DMS 273 (cell line): ENCODE measurements around the gene ANKRD35.
"Not testable (repeated sequence)": the region's sequence is repeated elsewhere in the genome, so short reads cannot be mapped to it uniquely, and the experiment has no call there.

Experiments
- DNase-seq: peaks from one replicate; lab custom pipeline; 2025; ENCODE audit not compliant: unreplicated experiment; lab: John Stamatoyannopoulos, UW

ANKRD35 gene, protein sequence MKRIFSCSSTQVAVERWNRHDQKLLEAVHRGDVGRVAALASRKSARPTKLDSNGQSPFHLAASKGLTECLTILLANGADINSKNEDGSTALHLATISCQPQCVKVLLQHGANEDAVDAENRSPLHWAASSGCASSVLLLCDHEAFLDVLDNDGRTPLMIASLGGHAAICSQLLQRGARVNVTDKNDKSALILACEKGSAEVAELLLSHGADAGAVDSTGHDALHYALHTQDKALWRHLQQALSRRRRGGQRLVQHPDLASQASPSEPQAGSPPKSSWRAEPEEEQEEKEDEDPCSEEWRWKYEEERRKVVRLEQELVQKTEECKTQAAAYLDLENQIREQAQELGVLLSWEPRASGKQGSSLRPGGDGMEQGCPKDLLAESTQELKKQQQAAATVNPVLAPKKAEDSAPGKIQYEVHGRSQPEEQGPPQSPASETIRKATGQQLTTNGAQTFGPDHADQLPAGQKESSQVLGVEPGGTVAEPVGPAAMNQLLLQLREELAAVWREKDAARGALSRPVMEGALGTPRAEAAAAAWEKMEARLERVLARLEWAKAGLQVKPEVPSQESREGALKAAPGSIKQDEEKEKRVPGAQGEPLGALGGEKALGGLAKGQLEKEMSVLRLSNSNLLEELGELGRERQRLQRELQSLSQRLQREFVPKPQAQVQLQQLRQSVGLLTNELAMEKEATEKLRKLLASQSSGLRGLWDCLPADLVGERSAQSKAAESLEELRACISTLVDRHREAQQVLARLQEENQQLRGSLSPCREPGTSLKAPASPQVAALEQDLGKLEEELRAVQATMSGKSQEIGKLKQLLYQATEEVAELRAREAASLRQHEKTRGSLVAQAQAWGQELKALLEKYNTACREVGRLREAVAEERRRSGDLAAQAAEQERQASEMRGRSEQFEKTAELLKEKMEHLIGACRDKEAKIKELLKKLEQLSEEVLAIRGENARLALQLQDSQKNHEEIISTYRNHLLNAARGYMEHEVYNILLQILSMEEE

DNA sequence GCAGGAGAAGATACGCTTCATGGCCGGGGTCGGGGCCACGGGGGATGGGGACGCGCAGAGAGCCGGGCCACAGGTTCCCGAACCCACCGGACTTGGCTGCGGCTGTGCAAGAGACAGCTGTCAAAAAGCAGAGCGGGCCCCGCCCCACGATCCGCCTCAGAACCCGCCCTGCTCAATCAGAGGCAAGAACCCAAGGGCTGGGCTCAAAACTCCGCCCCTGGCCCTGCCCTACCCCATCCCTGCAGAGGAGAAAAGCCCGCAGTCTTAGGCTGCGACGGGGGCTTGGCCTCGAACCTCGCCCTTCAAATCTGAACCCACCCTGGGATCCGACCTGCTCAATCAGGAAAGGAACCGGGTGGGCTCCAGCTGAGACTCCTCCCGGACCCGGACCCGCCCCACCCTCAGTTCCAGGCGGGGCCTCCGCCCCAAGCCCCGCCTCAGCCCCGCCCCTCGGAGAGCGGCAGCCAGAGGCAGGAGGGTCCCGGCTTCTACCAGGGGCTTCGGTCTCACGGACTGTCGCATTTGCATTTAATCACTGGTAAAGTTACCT lies at the start of gene ANKRD35:
Gene ANKRD35 (minus strand): TSS at position 129 of the 550 bp plus-strand sequence. CDS start 108 bp downstream, at position 21.
- DNase-seq, result peak; percentile 93

GRCh38 chr1:145932522-145933009 lies 46.9 kb upstream of the ANKRD35 start:
- DNase-seq, result not testable (repeated sequence)

- DNase-seq, result no peak
Measured at GRCh38 chr1:145927916-145928643, 42.4 kb upstream of the ANKRD35 start.

GRCh38 chr1:145927063-145927886 lies 41.6 kb upstream of the ANKRD35 start, which contains the start of gene RBM8A:
TSS of gene RBM8A (minus strand) at chr1:145927484. CDS start at chr1:145927426, 58 bp downstream.
- DNase-seq, result peak; percentile 99

DNA sequence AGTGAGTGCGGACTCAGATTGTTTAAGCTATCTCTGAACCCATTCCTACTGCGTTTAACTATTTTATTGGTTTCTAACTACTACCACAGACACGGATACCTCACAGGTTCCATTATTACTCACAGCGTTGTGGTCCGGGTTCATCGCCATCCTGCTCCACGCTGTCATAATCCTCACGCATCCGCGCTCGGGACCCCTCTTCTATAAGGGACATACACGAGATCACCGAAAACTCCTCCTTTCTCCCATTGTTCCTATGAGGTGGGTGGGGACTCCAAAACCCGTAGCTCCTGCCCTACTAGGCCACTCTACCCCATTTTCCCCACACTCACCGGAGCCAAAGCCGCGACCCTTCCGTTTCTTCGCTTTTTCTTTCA lies 41.0 kb upstream of the ANKRD35 start:
- peak; percentile 47 for DNase-seq

DNA sequence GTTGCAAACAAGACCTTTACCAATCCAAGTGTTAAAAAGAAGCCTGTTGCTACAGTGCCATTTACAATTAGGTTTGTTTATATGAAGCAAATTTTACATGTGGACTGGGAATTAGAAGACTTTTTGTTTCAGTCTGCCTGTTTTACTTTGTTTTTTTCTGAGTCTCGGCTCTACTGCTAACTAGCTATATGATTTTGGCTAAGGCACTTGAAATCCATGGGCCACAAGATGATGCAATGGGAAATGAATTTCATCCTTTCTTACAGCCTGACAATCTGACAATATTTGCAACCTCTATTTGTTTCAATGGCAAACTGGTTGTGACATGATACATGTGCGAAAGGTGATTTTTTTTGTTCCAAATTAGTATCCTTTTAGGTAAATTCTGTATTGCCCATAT lies 36.6 kb upstream of the ANKRD35 start:
- no peak for DNase-seq

GRCh38 chr1:145920297-145920696 lies 34.6 kb upstream of the ANKRD35 start:
- not testable (repeated sequence) for DNase-seq

DNA sequence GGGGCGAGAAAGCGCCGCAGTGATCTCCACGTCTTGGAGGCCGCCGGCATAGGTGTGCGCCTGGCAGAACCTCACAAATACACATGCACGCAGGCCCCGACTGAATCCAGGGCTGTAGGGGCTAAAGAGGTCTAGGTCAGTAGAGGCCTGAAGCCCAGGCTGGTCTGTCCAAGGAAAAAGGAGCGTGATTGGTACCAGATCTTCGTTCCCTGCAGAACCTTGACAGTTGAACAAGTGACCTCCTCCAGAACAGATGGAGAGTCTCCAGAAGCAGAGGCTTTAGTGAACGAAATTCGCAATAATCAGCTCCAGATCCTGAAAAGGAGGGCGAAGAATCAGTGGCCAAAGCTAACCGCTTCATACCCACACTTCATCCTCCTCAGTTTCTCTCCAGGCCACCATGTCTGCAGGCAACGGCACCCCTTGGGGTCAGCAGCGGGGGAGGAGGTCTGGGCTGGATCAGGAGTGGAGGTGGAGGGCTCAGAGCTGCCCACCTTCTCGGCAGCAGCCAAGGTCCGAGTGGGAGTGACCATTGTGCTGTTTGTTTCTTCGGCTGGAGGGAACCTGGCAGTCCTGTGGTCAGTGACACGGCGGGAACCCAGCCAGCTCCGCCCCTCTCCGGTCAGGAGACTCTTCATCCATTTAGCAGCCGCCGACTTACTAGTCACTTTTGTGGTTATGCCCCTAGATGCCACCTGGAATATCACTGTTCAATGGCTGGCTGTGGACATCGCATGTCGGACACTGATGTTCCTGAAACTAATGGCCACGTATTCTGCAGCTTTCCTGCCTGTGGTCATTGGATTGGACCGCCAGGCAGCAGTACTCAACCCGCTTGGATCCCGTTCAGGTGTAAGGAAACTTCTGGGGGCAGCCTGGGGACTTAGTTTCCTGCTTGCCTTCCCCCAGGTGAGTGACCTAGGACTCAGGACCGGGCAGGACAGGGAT lies 33.6 kb upstream of the ANKRD35 start:
- peak; percentile 32 for DNase-seq

- peak; percentile 94 for DNase-seq
Measured at GRCh38 chr1:145918144-145918991, 32.7 kb upstream of the ANKRD35 start, which contains the start of gene PEX11B. TSS of gene PEX11B (minus strand) at chr1:145918717. CDS start at chr1:145918688, 29 bp downstream.

GRCh38 chr1:145917595-145917994 lies 31.9 kb upstream of the ANKRD35 start:
- DNase-seq, result no peak

GRCh38 chr1:145916745-145917144 lies 31.1 kb upstream of the ANKRD35 start:
- no peak for DNase-seq

- DNase-seq, result no peak
Measured at GRCh38 chr1:145912128-145912641, 26.5 kb upstream of the ANKRD35 start.

- no peak for DNase-seq
Measured at GRCh38 chr1:145908653-145909052, 23.0 kb upstream of the ANKRD35 start.

DNA sequence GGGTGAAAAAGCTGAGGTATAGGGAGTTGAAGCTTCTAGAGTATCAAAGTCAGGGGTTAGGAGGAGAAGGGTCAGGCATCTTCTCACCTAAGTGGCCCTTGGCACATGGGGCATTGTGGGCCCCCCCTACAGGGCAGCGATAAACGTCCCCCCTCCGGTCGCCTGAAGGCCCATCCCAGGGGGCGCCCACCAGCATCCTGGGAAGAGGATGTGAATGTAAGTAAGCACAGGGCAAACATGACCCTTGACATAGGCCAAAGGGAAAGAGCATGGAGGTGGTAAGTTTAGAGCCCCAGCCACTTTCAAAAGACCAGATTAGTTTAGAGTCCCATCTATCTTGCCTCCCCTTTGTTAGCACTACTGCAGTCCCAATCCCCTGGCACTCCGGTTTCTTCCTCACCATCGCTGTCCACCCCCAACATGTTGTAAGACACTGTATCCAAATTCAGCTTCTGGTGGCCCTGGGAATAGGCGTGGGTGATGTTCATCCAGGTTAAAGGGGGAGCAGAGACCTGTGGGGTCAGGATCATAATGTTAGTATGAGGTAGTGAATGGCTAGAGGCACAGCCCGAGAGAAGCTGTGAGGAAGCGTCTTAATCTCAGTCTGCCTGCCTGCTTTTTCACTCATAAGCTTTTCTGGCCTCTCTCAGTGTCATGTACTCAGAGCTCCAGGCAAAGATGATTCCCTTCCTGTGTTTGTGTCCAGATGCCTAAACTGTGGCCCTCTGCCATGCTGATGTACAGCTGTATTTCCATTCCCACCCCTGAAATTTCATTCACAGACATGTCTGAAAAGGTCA lies 21.5 kb upstream of the ANKRD35 start:
- no peak for DNase-seq

GRCh38 chr1:145901312-145902021 lies 15.8 kb upstream of the ANKRD35 start:
- DNase-seq, result no peak

GRCh38 chr1:145898756-145899155 lies 13.1 kb upstream of the ANKRD35 start:
- DNase-seq, result no peak
